SH-SY5Y (cell line): ENCODE measurements around the gene VPS13D.

Experiments used
- GATA2 ChIP-seq: IDR thresholded peaks from 2 replicates; pipeline ENCODE4 v1.6.1; 2011; ENCODE audit warnings: mild to moderate bottlenecking, low read depth, low read length
- GATA3 ChIP-seq: IDR thresholded peaks from 2 replicates; pipeline ENCODE4 v1.6.1; 2011; ENCODE audit warnings: low read depth, mild to moderate bottlenecking, low read length, moderate library complexity

DNA sequence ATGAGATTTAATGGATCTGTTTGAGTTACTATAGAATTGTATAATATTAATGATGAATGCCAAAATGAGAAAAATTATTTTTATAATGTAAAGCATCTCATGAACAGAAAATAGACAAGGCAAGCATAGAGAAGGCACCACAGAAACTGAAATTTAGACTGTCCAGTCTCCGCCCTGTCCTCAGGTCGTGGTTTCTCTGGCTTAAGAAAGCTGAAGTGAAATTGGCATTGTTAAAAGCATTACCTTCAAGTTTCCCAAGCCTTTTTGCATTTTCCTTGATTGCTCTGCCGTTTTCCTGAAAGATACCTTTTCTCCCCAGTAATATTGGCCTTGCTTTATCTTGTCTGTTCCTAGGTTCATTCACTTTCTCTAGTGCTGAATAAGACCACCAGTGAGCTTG is 58.0 kb downstream of the VPS13D start:
- TF ChIP-seq GATA3 (no peak), GATA2 (no peak)
